WTC11 (cell line): ENCODE results near the gene MYH2. TPM values are rescaled to one million over a fixed set of nuclear protein-coding genes. Genes with fewer than 3 reads are reported as not detected.

Experiments
- ATAC-seq: fragments of 200-7000 bp; cut with Tn5 transposase; 2 replicates; pipeline ENCODE4 v1.10.0; 2021; ENCODE audit warnings: mild to moderate bottlenecking, moderate library complexity
- CTCF ChIA-PET: fragments of 300-600 bp; sonication (Branson Sonifier 250); formaldehyde crosslinking; loops from one replicate; lab custom pipeline; 2021; ENCODE audit warnings: antibody characterized with exemption; lab: Charles Lee
- POLR2A ChIA-PET: fragments of 350-600 bp; sonication (Branson Sonifier 250); formaldehyde crosslinking; loops from one replicate; lab custom pipeline; 2021; ENCODE audit warnings: antibody characterized with exemption; lab: Charles Lee
- DNase-seq: peaks from one replicate; pipeline ENCODE4 v3.0.0; 2021; ENCODE audit warnings: low spot score
- H3K27ac Mint-ChIP-seq: 2 replicates; pipeline ENCODE4 v1.8.0; 2021; ENCODE audit warnings: mixed read lengths
- H3K27me3 Mint-ChIP-seq: 2 replicates; pipeline ENCODE4 v1.8.0; 2021; ENCODE audit warnings: low read depth, mild to moderate bottlenecking, moderate library complexity, mixed read lengths
- H3K36me3 Mint-ChIP-seq: 2 replicates; pipeline ENCODE4 v1.8.0; 2021; ENCODE audit warnings: mixed read lengths
- H3K4me1 Mint-ChIP-seq: 2 replicates; pipeline ENCODE4 v1.8.0; 2022; ENCODE audit warnings: mixed read lengths
- H3K4me3 Mint-ChIP-seq: 2 replicates; pipeline ENCODE4 v1.8.0; 2021; ENCODE audit warnings: mild to moderate bottlenecking, moderate library complexity, mixed read lengths
- H3K9me3 Mint-ChIP-seq: 2 replicates; pipeline ENCODE4 v1.8.0; 2021; ENCODE audit warnings: mixed read lengths
- CBFB ChIP-seq: sonication (generic); formaldehyde crosslinking; IDR thresholded peaks from 2 replicates; pipeline ENCODE4 v1.8.1; 2022; ENCODE audit warnings: mild to moderate bottlenecking, low read depth, missing genetic modification reagents
- ELF4 ChIP-seq: sonication (generic); formaldehyde crosslinking; IDR thresholded peaks from 2 replicates; pipeline ENCODE4 v1.8.1; 2022; ENCODE audit warnings: low read depth, mild to moderate bottlenecking, moderate library complexity, missing genetic modification reagents
- FOXJ3 ChIP-seq: sonication (generic); formaldehyde crosslinking; IDR thresholded peaks from 2 replicates; pipeline ENCODE4 v1.9.0; 2021; ENCODE audit warnings: missing genetic modification reagents, mild to moderate bottlenecking, borderline replicate concordance
- GTF2I ChIP-seq: fragments of 250-450 bp; sonication (Bioruptor Pico); conservative IDR thresholded peaks from 2 replicates; pipeline ENCODE4 v1.4.0; 2021; ENCODE audit warnings: mild to moderate bottlenecking
- HMGA2 ChIP-seq: fragments of 250-450 bp; sonication (Bioruptor Pico); IDR thresholded peaks from 2 replicates; pipeline ENCODE4 v1.4.0; 2021; ENCODE audit warnings: mild to moderate bottlenecking, moderate library complexity
- NFATC4 ChIP-seq: fragments of 250-450 bp; sonication (Bioruptor Pico); IDR thresholded peaks from 2 replicates; pipeline ENCODE4 v1.9.0; 2021; ENCODE audit warnings: mild to moderate bottlenecking
- OVOL2 ChIP-seq: fragments of 250-450 bp; sonication (Bioruptor Pico); IDR thresholded peaks from 2 replicates; pipeline ENCODE4 v1.9.0; 2021; ENCODE audit warnings: mild to moderate bottlenecking, borderline replicate concordance
- RELA ChIP-seq: sonication (generic); formaldehyde crosslinking; IDR thresholded peaks from 2 replicates; pipeline ENCODE4 v1.8.1; 2022; ENCODE audit warnings: missing genetic modification reagents, mild to moderate bottlenecking, borderline replicate concordance
- RORB ChIP-seq: fragments of 250-450 bp; sonication (Bioruptor Pico); IDR thresholded peaks from 2 replicates; pipeline ENCODE4 v1.9.0; 2021; ENCODE audit warnings: mild to moderate bottlenecking
- TP53 ChIP-seq: sonication (generic); formaldehyde crosslinking; IDR thresholded peaks from 2 replicates; pipeline ENCODE4 v1.8.1; 2023; ENCODE audit warnings: mild to moderate bottlenecking, missing genetic modification reagents
- ZNF138 ChIP-seq: sonication (generic); formaldehyde crosslinking; conservative IDR thresholded peaks from 2 replicates; pipeline ENCODE4 v1.8.1; 2022; ENCODE audit warnings: mild to moderate bottlenecking, moderate library complexity, missing genetic modification reagents
- ZNF396 ChIP-seq: fragments of 250-450 bp; sonication (Bioruptor Pico); IDR thresholded peaks from 2 replicates; pipeline ENCODE4 v1.8.0; 2021; ENCODE audit warnings: mild to moderate bottlenecking, moderate library complexity, borderline replicate concordance
- total RNA-seq: library from RNA; stranded (reverse); gene quantifications from 3 replicates; pipeline ENCODE4 v1.2.3, GENCODE V29; 2021
- TF ChIP-seq, protein P1 (sequence below): sonication (generic); formaldehyde crosslinking; IDR thresholded peaks from 2 replicates; pipeline ENCODE4 v1.8.1; 2023; ENCODE audit warnings: mild to moderate bottlenecking, missing genetic modification reagents, moderate library complexity
- TF ChIP-seq, protein P2 (sequence below): sonication (generic); formaldehyde crosslinking; IDR thresholded peaks from 2 replicates; pipeline ENCODE4 v1.8.0; 2023; ENCODE audit warnings: mild to moderate bottlenecking, missing genetic modification reagents
- TF ChIP-seq, protein P3 (sequence below): fragments of 200-600 bp; IDR thresholded peaks from 2 replicates; pipeline ENCODE4 v1.8.0; 2022; ENCODE audit warnings: antibody characterized with exemption
- TF ChIP-seq, protein P4 (sequence below): sonication (generic); formaldehyde crosslinking; IDR thresholded peaks from 2 replicates; pipeline ENCODE4 v1.8.0; 2022; ENCODE audit warnings: missing genetic modification reagents
- TF ChIP-seq, protein P5 (sequence below): fragments of 250-450 bp; sonication (Bioruptor Pico); IDR thresholded peaks from 2 replicates; pipeline ENCODE4 v1.9.0; 2021; ENCODE audit warnings: mild to moderate bottlenecking, borderline replicate concordance
- TF ChIP-seq, protein P6 (sequence below): fragments of 250-450 bp; sonication (Bioruptor Pico); IDR thresholded peaks from 2 replicates; pipeline ENCODE4 v2.1.2; 2022; ENCODE audit warnings: mild to moderate bottlenecking, moderate library complexity

MYH2 gene
- total RNA-seq, 1 experiment from 2014 or later: 1.5 TPM

DNA sequence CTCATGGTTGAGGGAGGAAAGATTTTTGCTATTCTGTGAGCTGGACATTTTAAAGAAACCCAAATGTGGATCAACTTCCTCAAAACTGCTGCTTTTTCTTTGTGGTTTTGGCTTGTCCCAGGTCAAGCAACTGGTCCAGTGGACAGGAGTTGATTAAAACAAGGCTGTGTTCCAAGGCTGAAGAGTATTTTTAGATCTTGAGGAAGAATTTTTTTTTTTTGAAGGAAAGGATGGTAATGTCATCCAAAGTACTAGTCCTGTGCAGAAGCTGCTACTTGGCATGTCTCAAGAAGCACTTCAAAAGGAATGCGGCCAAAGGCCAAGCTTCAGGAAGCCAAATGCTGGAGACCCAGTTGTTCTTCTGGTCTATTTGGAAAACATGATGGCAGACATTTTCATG lies 8.0 kb upstream of the MYH2 start:
- Mint-ChIP-seq H3K9me3 (peaks cover 9% of the 10 kb centered on the region), H3K36me3 (no peaks in the 10 kb centered on the region), H3K27me3 (no peaks in the 10 kb centered on the region), H3K4me1 (peaks cover 36% of the 10 kb centered on the region), H3K27ac (no peak overlapping the region), H3K4me3 (no peak overlapping the region)
- ATAC-seq: no peak
- ChIA-PET POLR2A (no interaction called here), CTCF (interaction anchor here (1.4 kb wide), 1 partner anchor 57 kb away, joined by 5 read pairs; no protein-coding TSS in a partner anchor)
- TF ChIP-seq TP53 (CRISPR knock-in tag) (no peak), CBFB (CRISPR knock-in tag) (no peak), HMGA2 (CRISPR knock-in tag) (no peak), GTF2I (CRISPR knock-in tag) (no peak), NFATC4 (CRISPR knock-in tag) (no peak), ELF4 (CRISPR knock-in tag) (no peak), RELA (CRISPR knock-in tag) (no peak), ZNF396 (CRISPR knock-in tag) (no peak), OVOL2 (CRISPR knock-in tag) (no peak)
- TF ChIP-seq, protein P1, sequence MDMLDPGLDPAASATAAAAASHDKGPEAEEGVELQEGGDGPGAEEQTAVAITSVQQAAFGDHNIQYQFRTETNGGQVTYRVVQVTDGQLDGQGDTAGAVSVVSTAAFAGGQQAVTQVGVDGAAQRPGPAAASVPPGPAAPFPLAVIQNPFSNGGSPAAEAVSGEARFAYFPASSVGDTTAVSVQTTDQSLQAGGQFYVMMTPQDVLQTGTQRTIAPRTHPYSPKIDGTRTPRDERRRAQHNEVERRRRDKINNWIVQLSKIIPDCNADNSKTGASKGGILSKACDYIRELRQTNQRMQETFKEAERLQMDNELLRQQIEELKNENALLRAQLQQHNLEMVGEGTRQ: no peak
- TF ChIP-seq, protein P2, sequence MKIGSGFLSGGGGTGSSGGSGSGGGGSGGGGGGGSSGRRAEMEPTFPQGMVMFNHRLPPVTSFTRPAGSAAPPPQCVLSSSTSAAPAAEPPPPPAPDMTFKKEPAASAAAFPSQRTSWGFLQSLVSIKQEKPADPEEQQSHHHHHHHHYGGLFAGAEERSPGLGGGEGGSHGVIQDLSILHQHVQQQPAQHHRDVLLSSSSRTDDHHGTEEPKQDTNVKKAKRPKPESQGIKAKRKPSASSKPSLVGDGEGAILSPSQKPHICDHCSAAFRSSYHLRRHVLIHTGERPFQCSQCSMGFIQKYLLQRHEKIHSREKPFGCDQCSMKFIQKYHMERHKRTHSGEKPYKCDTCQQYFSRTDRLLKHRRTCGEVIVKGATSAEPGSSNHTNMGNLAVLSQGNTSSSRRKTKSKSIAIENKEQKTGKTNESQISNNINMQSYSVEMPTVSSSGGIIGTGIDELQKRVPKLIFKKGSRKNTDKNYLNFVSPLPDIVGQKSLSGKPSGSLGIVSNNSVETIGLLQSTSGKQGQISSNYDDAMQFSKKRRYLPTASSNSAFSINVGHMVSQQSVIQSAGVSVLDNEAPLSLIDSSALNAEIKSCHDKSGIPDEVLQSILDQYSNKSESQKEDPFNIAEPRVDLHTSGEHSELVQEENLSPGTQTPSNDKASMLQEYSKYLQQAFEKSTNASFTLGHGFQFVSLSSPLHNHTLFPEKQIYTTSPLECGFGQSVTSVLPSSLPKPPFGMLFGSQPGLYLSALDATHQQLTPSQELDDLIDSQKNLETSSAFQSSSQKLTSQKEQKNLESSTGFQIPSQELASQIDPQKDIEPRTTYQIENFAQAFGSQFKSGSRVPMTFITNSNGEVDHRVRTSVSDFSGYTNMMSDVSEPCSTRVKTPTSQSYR (CRISPR knock-in tag): no peak
- TF ChIP-seq, protein P3, sequence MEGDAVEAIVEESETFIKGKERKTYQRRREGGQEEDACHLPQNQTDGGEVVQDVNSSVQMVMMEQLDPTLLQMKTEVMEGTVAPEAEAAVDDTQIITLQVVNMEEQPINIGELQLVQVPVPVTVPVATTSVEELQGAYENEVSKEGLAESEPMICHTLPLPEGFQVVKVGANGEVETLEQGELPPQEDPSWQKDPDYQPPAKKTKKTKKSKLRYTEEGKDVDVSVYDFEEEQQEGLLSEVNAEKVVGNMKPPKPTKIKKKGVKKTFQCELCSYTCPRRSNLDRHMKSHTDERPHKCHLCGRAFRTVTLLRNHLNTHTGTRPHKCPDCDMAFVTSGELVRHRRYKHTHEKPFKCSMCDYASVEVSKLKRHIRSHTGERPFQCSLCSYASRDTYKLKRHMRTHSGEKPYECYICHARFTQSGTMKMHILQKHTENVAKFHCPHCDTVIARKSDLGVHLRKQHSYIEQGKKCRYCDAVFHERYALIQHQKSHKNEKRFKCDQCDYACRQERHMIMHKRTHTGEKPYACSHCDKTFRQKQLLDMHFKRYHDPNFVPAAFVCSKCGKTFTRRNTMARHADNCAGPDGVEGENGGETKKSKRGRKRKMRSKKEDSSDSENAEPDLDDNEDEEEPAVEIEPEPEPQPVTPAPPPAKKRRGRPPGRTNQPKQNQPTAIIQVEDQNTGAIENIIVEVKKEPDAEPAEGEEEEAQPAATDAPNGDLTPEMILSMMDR: no peak
- TF ChIP-seq, protein P4, sequence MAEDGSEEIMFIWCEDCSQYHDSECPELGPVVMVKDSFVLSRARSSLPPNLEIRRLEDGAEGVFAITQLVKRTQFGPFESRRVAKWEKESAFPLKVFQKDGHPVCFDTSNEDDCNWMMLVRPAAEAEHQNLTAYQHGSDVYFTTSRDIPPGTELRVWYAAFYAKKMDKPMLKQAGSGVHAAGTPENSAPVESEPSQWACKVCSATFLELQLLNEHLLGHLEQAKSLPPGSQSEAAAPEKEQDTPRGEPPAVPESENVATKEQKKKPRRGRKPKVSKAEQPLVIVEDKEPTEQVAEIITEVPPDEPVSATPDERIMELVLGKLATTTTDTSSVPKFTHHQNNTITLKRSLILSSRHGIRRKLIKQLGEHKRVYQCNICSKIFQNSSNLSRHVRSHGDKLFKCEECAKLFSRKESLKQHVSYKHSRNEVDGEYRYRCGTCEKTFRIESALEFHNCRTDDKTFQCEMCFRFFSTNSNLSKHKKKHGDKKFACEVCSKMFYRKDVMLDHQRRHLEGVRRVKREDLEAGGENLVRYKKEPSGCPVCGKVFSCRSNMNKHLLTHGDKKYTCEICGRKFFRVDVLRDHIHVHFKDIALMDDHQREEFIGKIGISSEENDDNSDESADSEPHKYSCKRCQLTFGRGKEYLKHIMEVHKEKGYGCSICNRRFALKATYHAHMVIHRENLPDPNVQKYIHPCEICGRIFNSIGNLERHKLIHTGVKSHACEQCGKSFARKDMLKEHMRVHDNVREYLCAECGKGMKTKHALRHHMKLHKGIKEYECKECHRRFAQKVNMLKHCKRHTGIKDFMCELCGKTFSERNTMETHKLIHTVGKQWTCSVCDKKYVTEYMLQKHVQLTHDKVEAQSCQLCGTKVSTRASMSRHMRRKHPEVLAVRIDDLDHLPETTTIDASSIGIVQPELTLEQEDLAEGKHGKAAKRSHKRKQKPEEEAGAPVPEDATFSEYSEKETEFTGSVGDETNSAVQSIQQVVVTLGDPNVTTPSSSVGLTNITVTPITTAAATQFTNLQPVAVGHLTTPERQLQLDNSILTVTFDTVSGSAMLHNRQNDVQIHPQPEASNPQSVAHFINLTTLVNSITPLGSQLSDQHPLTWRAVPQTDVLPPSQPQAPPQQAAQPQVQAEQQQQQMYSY: no peak
- DNase-seq: no peak

DNA sequence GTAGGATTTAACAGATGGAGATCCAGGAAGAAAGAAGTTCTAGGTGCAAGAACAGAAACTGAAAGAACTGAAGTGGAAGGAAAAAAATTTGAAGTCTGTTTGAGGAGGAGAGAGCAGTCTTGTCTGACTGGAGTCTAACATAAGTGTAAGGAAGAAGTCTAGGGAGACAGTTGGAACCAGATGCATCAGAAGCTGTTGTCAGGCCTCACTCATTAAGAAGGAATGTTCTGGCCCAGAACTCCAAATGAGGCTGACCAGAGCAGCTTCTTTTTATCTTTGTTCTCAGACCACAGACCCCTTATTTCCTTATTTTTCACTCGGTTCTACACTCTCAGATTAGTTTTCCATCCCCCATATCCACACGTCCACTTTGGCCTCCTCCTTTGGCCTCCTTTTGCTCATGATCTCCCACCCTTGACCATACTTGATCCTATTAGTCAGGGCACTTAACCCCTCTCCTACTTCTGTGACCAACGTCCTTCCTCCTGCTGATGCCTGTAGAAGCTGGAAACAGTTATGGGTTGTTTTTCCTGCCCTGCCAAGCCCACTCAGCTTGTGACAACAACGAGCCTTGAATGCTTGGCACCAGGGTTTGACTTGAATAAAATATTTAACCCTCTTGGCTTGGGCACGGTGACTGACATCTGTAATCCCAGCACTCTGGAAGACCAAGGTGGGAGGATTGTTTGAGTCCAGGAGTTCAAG lies 7.0 kb upstream of the MYH2 start:
- Mint-ChIP-seq H3K27me3 (no peaks in the 10 kb centered on the region), H3K9me3 (peaks cover 6% of the 10 kb centered on the region), H3K4me3 (no peak overlapping the region), H3K4me1 (peaks cover 42% of the 10 kb centered on the region)
- POLR2A ChIA-PET: no interaction called here
- no peak for DNase-seq
- TF ChIP-seq FOXJ3 (CRISPR knock-in tag): no peak
- no peak for TF ChIP-seq RORB (CRISPR knock-in tag)
- no peak for TF ChIP-seq ZNF138 (CRISPR knock-in tag)
- TF ChIP-seq, protein P5, sequence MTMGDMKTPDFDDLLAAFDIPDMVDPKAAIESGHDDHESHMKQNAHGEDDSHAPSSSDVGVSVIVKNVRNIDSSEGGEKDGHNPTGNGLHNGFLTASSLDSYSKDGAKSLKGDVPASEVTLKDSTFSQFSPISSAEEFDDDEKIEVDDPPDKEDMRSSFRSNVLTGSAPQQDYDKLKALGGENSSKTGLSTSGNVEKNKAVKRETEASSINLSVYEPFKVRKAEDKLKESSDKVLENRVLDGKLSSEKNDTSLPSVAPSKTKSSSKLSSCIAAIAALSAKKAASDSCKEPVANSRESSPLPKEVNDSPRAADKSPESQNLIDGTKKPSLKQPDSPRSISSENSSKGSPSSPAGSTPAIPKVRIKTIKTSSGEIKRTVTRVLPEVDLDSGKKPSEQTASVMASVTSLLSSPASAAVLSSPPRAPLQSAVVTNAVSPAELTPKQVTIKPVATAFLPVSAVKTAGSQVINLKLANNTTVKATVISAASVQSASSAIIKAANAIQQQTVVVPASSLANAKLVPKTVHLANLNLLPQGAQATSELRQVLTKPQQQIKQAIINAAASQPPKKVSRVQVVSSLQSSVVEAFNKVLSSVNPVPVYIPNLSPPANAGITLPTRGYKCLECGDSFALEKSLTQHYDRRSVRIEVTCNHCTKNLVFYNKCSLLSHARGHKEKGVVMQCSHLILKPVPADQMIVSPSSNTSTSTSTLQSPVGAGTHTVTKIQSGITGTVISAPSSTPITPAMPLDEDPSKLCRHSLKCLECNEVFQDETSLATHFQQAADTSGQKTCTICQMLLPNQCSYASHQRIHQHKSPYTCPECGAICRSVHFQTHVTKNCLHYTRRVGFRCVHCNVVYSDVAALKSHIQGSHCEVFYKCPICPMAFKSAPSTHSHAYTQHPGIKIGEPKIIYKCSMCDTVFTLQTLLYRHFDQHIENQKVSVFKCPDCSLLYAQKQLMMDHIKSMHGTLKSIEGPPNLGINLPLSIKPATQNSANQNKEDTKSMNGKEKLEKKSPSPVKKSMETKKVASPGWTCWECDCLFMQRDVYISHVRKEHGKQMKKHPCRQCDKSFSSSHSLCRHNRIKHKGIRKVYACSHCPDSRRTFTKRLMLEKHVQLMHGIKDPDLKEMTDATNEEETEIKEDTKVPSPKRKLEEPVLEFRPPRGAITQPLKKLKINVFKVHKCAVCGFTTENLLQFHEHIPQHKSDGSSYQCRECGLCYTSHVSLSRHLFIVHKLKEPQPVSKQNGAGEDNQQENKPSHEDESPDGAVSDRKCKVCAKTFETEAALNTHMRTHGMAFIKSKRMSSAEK (CRISPR knock-in tag): no peak
- TF ChIP-seq, protein P6, sequence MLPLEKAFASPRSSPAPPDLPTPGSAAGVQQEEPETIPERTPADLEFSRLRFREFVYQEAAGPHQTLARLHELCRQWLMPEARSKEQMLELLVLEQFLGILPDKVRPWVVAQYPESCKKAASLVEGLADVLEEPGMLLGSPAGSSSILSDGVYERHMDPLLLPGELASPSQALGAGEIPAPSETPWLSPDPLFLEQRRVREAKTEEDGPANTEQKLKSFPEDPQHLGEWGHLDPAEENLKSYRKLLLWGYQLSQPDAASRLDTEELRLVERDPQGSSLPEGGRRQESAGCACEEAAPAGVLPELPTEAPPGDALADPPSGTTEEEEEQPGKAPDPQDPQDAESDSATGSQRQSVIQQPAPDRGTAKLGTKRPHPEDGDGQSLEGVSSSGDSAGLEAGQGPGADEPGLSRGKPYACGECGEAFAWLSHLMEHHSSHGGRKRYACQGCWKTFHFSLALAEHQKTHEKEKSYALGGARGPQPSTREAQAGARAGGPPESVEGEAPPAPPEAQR: no peak
- TF ChIP-seq, all 79 proteins: peak for 0
- ATAC-seq: no peak
- CTCF ChIA-PET: interaction anchor here (1.6 kb wide), 1 partner anchor 58 kb away, joined by 5 read pairs; no protein-coding TSS in a partner anchor
- H3K36me3 Mint-ChIP-seq: no peaks in the 10 kb centered on the region
- H3K27ac Mint-ChIP-seq: no peak overlapping the region
